ENCODE data around the gene KCNC4.

- TF ChIP-seq EP300 (IDR thresholded peaks at IDR 0.05) (no peak), POLR2A (IDR thresholded peaks at IDR 0.05; ENCODE audit: low read length) (no peak), EHF (CRISPR knock-in tag; IDR thresholded peaks at IDR 0.05) (no peak), PHF8 (IDR thresholded peaks at IDR 0.05; ENCODE audit: borderline replicate concordance, low read depth) (no peak), MAFK (IDR thresholded peaks at IDR 0.05; ENCODE audit: partially characterized antibody) (no peak), RNF2 (IDR thresholded peaks at IDR 0.05; ENCODE audit: borderline replicate concordance, low read depth) (no peak)
- TF ChIP-seq, protein P1, sequence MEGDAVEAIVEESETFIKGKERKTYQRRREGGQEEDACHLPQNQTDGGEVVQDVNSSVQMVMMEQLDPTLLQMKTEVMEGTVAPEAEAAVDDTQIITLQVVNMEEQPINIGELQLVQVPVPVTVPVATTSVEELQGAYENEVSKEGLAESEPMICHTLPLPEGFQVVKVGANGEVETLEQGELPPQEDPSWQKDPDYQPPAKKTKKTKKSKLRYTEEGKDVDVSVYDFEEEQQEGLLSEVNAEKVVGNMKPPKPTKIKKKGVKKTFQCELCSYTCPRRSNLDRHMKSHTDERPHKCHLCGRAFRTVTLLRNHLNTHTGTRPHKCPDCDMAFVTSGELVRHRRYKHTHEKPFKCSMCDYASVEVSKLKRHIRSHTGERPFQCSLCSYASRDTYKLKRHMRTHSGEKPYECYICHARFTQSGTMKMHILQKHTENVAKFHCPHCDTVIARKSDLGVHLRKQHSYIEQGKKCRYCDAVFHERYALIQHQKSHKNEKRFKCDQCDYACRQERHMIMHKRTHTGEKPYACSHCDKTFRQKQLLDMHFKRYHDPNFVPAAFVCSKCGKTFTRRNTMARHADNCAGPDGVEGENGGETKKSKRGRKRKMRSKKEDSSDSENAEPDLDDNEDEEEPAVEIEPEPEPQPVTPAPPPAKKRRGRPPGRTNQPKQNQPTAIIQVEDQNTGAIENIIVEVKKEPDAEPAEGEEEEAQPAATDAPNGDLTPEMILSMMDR (IDR thresholded peaks at IDR 0.05), result no peak
Observed at GRCh38 chr1:110172001-110172400, 38.1 kb upstream of the KCNC4 start.

All from A549 (cell line).